Measurements from ENCODE around the gene PRKG1.
A peak's percentile ranks its signal among the peaks of the same experiment; 100 is the strongest.

The PRKG1 gene

DNA sequence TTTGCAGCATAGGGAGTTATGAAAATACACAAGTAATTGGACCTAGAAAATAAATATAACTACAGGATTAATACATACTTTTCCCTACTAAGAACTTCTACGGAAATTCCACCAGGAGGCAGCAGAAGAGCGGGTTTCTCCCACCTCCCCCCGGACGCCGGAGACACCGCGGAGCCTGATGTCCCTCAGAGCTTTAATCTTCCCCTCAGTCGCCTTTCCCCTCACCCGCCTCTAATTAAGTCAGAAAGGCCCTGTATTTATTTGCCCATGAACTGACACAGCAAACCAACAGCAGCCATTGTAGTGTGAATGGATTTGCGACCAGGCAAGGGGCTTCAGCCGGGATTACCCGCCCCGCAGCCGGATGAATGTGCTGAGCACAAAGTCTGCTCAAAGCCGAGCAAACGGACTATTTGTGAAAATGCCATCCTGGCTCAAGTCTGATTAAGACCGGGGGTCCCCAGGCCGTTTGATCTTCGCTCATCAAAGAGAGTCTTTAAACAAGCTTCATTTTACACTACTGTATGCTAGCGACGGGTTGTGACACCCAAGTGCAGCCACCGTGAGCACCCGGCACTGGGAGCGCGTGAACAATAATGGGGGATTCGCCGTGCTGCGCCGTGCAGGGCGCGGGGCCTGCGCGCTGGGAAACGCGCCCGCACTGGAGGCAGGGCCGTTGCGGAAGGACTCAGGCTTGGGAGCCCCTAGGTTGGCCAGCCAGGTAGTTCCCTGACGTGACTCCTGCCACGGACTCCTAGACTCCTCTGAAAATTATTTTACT, 1234.2 kb downstream of the PRKG1 start:
- DNase-seq: peak; percentile 77

DNA sequence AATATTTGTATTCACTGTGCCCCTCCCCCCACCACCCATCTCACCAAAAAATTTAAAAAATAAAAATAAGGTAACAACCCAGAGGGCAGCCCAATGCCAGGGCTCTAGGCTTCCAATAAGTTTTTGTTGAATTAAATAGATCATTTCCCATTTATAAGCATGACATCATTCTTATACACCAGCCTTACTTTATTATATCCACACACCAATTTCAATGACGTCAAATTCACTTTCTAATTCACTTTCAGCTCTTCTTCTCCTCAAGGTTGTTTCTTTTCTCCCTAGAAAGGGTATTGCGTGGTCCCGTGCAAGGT, 1238.6 kb downstream of the PRKG1 start:
- DNase-seq: peak; percentile 7

DNA sequence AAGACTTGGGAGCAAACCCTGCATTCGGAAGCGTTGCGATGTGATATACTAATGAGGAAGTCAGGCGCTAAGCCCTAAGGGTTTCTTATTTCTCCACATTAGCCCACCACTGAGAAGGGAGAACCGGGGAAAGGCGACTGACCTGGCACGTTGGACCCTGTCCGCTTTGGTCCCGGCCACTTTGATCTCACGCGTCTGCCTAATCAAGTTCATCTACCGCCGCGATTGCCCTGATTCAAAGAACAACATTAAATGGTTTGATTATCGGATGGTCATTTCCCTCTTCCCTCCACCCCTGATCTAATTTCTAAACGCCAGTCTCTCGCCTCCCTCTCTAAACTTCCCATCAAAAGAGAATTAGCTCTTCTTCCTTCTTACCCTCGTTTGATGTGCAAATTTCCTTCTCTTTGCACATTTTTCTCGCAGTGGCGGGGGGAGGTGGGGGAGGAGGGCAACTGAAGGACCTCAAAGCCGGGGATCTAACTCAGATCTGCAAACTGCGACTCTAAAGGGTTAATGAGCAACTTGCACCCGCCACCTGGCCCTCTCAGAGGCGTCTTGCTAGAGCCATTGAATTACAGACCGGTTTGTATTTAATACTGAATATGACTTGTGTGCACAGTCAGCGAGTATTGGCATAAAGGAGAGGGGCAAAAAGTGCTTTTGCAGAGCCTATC, 1239.1 kb downstream of the PRKG1 start:
- no peak for DNase-seq

DNA sequence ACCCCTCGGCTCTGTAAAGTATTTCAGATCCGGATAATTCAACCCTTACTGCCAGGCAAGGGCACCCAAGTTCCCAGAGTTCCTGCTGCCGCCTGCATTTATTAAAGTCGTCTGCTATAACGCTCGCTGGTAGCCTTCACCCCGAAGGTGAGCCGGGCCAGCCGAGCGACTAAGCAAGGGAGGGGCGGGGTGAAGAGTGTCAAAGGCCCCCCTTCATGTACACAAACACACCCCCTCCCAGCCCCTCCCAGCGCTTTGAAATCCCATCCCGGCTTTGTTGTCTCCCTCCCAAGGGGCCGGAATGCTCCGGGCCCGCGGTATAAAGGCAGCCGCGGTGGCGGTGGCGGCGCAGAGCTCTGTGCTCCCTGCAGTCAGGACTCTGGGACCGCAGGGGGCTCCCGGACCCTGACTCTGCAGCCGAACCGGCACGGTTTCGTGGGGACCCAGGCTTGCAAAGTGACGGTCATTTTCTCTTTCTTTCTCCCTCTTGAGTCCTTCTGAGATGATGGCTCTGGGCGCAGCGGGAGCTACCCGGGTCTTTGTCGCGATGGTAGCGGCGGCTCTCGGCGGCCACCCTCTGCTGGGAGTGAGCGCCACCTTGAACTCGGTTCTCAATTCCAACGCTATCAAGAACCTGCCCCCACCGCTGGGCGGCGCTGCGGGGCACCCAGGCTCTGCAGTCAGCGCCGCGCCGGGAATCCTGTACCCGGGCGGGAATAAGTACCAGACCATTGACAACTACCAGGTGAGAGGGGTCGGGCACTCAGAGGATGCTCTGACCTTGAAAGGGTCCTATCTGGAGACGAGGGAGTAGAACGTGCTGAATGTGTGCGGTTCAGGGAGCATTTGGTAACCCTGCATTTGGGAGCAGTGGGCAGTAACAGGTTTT, 1239.9 kb downstream of the PRKG1 start, which contains the start of gene DKK1:
Gene DKK1, plus strand, starts transcription at position 349 of the 889 bp plus-strand sequence. Its CDS starts 154 bp downstream, at position 503.
- DNase-seq: peak; percentile 77

DNA sequence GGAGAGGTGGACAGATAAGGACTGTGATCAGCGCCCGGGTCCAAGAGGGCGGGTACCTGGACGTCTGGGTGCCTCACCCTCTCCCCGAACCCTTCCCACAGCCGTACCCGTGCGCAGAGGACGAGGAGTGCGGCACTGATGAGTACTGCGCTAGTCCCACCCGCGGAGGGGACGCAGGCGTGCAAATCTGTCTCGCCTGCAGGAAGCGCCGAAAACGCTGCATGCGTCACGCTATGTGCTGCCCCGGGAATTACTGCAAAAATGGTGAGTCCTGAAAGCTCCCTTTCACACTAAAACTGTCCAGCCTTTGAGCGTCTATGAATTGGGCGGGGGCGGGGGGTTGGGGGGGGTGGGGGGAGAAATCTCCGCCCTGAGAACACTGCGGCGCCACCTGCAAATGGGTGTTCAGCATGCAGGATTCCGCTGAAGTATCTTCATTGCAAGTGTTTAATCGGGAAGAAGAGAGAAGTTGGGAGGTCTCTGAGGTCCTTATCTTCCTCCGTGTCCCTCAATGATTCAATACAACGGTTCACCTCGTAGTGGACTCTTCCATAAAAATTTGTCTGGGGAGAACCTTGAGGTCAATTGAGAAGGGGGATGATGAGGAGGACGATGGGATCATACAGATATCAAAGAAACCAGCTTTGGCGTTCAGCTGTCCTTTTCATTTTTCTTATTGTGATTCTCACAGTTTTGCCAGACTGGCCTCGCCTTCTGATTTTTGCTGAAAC, 1240.7 kb downstream of the PRKG1 start:
- DNase-seq: peak; percentile 37

DNA sequence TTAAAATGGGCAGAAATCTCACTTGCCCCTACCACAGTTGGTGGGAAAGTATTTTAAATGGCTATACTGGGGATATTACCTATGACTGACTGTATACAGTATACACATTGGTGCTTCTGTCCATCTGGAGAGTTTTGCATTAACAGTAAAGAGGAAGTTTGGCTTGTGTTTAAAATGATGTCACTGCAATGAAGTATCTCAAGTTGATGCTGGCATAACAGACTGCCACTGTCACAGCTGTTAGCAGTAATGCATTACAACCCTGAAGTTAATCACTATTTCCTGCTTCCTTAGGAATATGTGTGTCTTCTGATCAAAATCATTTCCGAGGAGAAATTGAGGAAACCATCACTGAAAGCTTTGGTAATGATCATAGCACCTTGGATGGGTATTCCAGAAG, 1241.7 kb downstream of the PRKG1 start:
- DNase-seq: peak; percentile 18

DNA sequence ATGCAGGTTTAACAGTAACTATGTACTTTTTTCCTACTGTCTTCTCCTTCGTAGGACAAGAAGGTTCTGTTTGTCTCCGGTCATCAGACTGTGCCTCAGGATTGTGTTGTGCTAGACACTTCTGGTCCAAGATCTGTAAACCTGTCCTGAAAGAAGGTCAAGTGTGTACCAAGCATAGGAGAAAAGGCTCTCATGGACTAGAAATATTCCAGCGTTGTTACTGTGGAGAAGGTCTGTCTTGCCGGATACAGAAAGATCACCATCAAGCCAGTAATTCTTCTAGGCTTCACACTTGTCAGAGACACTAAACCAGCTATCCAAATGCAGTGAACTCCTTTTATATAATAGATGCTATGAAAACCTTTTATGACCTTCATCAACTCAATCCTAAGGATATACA, 1242.2 kb downstream of the PRKG1 start:
- no peak for DNase-seq

DNA sequence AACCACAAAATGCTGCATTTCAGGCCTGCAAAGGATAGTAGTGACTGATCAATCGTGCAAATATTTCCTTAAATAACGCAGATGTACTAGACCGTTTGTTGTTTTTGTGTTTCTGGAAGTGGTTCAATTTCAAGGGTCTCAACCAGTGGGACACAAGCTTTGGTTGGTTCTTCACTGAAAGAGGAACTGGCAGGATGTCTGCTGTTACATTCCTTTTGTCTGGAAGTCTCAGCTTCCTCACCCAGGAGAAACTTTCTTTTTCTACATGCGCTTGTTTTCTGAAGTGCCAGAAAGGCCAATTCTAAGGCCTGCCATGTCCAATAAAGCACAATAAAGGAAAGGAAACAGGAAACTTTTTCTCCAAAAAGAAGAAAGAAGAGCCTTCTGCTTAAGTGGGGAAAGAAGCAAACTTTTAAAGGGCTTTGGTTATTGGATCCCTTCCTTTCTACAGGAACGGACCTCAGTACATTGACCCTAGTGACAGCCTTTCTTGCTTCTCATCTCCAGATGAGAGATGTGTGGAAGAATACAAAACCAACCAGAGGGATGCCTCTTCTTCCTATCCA, 1243.9 kb downstream of the PRKG1 start:
- DNase-seq: peak; percentile 78

DNA sequence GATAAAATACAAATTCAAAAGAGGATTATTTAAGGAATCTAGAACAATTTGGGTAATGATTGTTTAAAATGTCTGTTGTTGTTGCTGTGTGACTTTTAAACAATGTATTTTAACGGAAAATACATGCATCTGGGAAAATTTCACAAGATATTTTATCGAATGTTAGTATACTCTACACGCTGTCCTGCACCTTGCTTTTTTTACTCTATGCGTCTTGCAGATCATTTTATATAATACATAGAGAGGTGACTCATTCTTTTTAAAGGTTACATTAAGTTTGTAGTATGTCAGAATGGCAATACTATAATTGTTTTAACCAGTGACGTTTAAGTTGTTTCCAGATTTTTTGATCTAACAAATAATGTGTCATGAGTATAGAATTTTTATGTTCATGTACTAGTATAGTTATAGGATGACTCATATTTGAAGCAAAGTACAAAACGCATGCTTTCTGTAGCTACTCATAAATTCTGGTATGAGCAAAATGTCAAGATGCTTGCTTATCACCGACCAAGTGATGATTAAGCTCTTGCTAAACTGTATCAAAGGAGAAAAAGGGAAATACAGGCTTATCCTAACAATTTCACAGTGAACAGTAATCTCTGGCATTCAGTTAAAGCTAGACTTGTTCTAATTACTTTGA, 1244.7 kb downstream of the PRKG1 start:
- peak; percentile 98 for DNase-seq

DNA sequence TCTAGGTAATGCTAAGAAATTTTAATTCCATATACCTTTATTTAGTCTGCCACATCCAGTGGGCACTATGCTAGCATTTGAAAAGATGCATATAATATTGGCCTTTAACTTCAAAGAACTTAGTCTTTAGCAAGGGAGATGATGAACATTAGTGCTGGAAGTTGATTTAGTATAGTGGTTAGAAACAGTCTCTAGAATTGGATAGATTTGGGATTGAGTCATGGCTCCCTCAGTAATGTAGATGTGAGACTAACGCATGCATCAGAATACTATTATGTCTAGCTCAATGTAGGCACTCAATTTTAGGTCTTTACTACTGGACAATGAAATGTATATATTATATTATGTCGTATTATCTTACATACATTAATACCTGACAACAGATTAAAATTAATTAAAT, 1245.6 kb downstream of the PRKG1 start:
- DNase-seq: peak; percentile 75

DNA sequence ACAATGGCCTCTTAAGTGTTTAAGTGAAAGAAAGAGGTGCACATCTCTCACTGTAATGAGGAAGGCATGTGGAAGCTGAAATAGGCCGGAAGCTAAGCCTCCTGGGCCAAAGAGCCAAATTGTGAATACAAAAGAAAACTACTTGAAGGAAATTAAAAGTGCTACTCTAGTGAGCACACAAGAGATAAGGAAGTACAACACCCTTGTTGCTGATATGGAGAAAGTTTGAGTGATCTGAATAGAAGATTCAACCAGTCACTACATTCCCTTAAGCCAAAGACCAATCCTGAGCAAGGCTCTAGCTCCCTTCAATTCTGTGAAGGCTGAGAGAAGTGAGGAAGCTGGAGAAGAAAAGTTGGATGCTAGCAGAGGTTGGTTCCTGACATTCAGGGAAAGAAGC, 1248.0 kb downstream of the PRKG1 start:
- DNase-seq: no peak

DNA sequence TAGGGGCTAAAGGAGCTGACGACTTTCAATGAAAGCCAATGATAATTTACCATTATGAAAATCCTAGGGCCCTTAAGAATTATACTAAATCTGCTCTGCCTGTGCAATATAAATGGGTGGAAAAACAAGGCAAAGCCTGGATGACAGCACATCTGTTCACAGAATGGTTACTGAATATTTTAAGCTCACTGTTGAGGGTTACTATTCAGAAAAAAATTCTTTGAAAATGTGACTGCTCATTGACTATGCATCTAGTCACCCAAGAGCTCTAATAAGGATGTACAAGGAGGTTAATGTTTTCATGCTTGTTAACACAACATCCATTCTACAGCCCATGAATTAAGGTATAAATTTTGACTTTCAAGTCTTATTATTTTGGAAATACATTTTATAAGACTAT, 1248.6 kb downstream of the PRKG1 start:
- peak; percentile 61 for DNase-seq

DNA sequence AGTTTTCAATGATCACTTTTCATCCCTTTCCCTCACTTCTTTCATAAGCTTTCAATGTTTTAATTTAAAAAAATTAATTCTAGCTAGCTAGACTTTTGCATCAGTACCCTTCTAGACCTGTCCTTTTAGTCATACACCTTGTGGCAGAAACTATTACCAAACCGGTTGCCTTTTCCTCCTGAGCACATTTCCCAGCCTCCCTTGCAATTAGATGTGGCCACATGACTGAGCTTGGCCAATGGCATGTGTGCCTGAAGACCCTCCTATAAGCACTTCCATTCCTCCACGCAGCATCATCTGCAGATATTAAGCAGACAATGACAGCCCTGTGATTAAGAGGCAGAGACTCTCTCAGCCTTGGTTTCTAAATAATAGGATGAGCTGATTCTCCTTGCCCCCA, 1252.1 kb downstream of the PRKG1 start:
- no peak for DNase-seq

DNA sequence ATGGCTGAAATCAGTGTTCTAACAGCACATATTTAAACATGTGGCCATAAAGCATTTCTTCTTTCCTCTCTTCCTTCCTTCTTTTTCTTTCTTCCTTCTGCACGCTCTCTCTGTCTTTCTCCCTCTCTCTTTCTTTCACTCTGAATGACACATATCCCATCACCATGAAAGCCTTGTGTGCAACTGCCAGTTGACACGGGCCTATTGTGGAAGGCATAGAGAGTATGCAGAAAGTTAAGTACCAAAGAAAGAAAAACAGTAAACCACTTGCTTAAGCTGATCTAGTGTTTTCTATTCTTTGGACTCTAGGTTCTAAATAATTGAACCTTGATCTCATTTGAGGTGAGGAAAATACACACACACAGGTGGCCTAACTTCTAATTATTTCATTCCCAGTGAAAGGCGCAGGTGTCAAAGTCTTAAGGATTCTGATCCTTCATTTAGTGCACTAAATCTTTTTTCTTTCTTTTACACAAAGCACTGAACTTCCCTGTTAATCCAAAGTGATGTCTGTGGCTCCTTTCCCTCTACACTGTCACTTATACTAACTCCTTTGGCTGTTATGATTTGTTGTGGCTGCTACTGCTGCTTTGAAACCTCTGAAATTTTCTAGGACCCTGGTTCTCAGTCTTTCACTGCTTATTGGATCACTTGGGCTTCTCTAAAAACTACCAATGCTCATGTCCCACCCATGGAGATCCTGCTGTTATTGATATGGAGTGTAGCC, 1257.5 kb downstream of the PRKG1 start:
- DNase-seq: no peak

DNA sequence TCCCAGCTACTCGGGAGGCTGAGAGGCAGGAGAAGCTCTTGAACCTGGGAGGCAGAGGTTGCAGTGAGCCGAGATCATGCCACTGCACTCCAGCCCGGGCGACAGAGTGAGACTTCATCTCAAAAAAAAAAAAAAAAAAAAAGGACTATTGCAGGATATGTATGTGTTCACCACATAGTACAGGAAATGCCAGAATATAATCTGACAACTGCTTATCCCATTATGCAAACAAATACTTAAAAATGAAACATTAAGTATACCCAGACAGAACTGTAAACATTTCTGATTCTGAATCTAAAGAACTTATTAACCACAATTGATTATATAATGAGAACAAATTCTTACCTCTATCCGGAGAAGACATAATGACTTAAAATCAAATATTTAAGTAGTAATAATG, 1258.5 kb downstream of the PRKG1 start:
- DNase-seq: peak; percentile 11

DNA sequence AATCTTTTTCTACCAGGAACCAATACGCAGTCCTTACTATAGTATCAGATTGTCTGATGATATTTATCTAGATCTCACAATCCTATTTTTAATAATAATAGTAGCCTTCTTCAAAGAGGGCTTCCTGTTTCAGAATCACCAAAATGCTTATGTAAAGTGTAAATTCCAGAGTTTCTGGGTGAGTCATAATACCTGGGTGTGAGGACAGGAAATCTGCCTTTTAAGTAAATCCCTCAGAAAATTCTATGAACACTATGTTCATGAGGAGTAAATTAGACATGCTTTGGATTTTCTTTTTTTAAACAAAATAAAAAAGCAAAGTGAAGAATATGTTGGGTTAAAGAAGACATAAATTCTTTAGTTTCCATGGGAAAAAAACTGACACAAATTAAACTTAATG, 1260.3 kb downstream of the PRKG1 start:
- DNase-seq: peak; percentile 29

DNA sequence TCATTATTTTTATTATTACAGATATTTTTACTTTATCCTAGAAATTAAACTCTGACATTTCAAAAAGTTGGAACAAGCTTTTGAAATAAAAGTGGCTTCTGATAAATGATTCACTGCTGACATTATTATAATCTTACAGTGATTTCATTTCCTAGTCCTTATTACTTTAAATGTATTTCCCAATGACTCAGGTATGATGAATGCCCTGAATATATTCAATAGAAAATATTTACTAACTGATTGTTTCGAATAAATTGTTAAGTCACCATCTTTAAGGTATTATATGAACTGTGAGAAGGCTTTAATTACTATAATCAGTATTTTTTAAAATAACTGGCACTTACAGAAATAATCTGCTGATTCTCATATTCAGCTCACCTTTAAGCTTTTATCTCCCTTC, 1261.4 kb downstream of the PRKG1 start:
- no peak for DNase-seq

DNA sequence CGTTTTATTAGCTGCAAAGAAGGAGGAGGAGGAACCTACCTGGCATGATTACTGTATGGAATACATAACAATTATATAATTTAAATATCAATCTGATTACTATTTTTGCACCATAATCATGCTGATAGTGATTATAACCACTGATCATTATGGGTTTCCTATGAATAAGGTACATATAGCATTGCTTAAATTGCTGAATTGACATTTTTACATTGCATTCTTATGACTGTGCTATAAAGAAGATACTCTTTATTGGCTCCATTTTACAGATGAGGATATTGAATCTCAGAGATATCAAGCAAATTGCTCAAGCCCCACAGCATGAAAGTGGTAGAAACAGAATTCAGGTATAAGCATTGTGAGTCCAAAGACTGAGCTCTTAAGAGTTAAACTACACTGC, 1262.9 kb downstream of the PRKG1 start:
- no peak for DNase-seq

DNA sequence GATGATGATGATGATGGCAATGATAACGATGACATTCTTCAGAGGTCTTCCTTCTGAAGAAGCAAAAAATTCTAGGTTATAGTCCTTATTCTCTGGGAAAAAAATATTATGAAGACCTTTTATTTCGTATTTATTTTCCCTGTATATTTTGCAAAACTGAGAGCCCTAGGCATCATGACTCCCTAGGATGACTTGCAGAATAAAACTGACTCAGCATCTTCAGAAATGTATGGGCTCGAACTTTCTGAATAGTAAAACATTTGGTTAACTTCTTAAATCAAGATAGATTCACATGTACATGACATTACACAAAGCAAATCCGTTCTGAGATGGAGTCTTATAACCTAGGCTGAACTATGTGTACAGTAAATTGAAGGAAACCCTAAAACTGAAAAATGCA, 1269.2 kb downstream of the PRKG1 start:
- no peak for DNase-seq

DNA sequence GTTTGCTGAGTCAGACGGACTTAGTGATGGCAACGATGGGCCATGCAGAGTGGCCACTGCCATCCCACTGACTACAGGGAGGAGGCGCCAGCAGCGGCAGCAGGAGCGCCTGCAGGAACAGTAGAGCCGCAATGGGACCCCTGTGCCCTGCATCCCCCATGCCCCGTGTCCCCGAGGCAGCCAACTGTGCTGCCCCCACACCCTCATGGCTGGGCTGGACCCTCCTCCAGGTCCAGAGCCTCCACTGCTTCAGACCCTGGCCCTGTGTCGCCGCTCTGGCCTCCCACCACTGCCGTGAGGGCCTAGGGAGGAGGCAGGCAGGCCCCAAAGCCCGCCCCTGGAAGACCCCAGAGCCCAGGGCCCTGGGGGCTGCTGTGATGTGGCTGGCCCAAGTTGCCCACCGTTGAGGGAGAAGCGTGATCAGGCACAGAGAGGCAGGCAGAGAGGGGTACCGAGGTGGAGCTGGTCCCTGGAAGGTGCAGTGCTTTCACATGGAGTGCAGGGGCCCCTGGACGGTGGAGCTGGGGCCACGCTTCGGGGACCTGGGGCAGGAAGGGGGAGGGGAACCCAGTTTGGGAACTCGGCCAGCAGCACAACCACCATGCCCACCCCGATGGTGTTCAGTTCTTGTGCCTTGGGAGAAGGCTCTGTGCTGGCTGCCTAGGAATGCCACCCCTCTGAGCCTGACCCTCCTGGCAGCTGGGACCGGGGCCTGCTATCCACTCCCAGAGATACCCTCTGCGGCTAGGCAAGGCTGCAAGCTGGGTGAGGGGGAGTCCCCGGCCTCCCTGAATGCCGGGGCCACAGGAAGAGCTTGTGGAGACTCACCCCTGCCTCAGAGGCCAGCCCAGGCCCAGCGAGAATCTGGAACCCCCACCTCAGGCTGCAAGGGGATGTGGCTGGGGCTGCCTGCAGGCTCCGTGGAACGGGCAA, 1272.4 kb downstream of the PRKG1 start:
- DNase-seq: no peak

Measured in fibroblast of skin of right quadriceps (primary cell).